GM12872 (cell line): ENCODE measurements around the gene TANGO2.

Experiments
- TF ChIP-seq, protein P1 (sequence below): IDR thresholded peaks from 3 replicates; pipeline ENCODE4 v1.5.1; 2011; ENCODE audit warnings: low read depth, mild to moderate bottlenecking, low read length, moderate library complexity; ENCODE audit not compliant: insufficient read depth

TANGO2 gene

GRCh38 chr22:19981171-19981960, 39.5 kb upstream of the TANGO2 start:
- TF ChIP-seq, protein P1, sequence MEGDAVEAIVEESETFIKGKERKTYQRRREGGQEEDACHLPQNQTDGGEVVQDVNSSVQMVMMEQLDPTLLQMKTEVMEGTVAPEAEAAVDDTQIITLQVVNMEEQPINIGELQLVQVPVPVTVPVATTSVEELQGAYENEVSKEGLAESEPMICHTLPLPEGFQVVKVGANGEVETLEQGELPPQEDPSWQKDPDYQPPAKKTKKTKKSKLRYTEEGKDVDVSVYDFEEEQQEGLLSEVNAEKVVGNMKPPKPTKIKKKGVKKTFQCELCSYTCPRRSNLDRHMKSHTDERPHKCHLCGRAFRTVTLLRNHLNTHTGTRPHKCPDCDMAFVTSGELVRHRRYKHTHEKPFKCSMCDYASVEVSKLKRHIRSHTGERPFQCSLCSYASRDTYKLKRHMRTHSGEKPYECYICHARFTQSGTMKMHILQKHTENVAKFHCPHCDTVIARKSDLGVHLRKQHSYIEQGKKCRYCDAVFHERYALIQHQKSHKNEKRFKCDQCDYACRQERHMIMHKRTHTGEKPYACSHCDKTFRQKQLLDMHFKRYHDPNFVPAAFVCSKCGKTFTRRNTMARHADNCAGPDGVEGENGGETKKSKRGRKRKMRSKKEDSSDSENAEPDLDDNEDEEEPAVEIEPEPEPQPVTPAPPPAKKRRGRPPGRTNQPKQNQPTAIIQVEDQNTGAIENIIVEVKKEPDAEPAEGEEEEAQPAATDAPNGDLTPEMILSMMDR, result no peak

DNA sequence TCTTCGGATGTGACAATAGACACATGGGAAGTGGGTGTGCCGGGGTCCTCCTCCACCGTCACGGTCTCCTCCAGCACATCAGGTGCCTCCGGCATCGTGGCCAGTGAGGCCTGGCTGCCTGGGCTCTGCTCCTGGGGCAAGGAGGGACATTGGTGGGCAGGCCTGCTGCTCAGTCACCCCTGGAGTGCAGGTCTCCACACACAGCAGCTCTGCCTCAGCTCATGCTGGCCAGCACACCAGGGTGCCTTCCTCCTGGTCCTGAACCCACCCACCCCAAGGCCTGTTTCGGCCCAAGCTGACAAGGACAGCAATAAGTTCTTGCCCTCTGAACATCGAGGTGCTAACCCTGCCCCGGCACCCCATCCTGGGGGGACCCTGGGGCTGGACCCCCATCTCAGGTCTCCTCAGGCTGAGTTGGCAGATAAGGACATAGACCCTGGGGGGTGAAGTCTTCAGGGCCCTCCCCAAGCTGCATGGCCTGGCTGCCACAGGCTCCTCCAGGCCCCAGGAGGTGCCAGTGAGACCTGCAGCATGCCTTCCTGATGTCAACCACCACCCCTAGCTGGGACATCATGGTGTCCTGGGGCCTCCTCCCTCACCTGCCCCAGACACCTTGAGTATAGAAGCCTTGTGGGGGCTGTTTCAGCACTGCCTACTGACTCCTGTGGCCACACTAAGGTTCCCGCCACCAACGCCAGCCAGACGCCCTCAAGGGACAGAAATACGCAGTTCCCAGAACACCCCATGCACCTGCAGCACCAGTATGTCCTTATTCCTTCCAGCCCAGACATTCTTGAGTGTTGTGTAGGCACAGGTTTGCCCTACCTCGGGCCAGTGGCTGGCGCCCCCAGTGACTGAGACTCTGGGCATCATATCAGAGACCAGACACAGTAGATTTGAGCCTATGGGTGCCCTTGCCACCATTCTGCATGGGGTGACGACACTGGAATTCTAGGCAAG, 38.7 kb upstream of the TANGO2 start:
- TF ChIP-seq, protein P1, result no peak

- TF ChIP-seq, protein P1, result no peak
Observed at GRCh38 chr22:19982991-19983578, 37.8 kb upstream of the TANGO2 start.

DNA sequence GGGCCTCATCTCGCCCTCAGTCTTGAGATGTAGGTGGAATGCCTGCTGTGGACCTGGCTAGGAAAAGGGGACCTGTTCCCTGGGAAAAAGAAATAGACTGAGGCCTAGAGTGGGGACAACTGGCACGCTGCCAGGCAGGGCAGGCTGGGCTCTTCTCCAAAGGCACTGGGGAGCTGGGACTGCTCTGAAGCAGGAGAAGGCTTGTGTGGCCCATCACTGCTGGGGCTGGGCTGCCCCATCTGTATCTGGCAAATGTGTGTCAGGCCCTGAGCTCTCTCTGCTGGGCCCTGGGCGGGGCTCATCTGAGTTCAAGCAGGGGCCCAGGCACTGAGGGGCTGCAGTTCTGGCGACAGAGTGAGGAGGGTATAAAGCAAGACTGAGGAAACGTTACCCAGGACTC, 37.2 kb upstream of the TANGO2 start:
- TF ChIP-seq, protein P1, result no peak

DNA sequence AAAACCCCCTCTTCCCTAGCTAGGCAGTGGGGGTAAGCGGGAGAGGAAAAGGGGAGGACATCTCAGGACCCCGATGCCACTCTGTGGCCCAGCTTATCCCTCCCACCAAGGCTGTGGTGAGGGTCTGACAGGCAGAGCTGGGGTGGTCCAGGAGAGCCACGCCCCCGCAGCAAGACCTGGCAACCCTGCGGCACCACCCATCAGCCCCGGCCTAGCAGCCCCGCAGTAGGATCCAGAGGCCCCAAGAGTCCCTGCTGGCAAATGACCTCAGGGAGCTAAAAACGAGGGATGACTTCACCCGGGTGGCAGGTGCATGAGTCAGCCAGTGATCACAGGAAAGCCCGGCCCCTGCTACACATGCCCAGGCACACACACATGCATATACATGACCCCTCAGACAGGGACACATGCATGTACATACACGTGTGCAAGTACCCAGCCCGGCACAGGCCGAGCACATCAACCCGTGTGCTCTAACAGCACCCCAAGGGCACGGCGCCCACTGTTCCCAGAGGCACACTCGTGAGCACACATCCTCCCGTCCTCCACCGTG, 36.6 kb upstream of the TANGO2 start:
- TF ChIP-seq, protein P1, result no peak

GRCh38 chr22:19984851-19985811, 35.8 kb upstream of the TANGO2 start:
- TF ChIP-seq, protein P1, result no peak
